Cardiac muscle cell (in vitro differentiated cells and primary cell): ENCODE measurements around the gene ITGA2B. TPM values are rescaled to one million over a fixed set of nuclear protein-coding genes. Genes with fewer than 3 reads are reported as not detected.
"Not testable (repeated sequence)": the region's sequence is repeated elsewhere in the genome, so short reads cannot be mapped to it uniquely, and the experiment has no call there.

ENCODE experiments used
- DNase-seq, 2 donors: peaks; one replicate each; pipeline versions ENCODE4 v3.0.0 to v3.0.0-alpha.2; 2010 to 2017; ENCODE audit warnings: low read depth in 1 of 2, low spot score in 1 of 2
- H3K27ac ChIP-seq: fragments of 200-600 bp; sonication (generic); 2 replicates; pipeline ENCODE4 v1.5.1; 2016
- H3K27me3 ChIP-seq: fragments of 200-600 bp; sonication (generic); 2 replicates; pipeline ENCODE4 v1.6.0; 2016; ENCODE audit warnings: control low read depth
- H3K36me3 ChIP-seq: fragments of 200-600 bp; sonication (generic); 2 replicates; pipeline ENCODE4 v1.5.1; 2016; ENCODE audit warnings: control low read depth
- H3K4me1 ChIP-seq: fragments of 200-600 bp; sonication (generic); 2 replicates; pipeline ENCODE4 v1.8.1; 2017; ENCODE audit warnings: low read depth, mild to moderate bottlenecking, mixed run types
- H3K4me3 ChIP-seq: fragments of 200-600 bp; sonication (generic); 2 replicates; pipeline ENCODE4 v1.5.1; 2016; ENCODE audit warnings: mild to moderate bottlenecking
- H3K9me3 ChIP-seq: fragments of 200-600 bp; sonication (generic); 2 replicates; pipeline ENCODE4 v1.5.1; 2017; ENCODE audit warnings: low read depth, mild to moderate bottlenecking, control low read depth
- CTCF ChIP-seq: IDR thresholded peaks from 2 replicates; pipeline ENCODE4 v1.5.1; 2012; ENCODE audit warnings: low read depth, mild to moderate bottlenecking, low read length
- polyA plus RNA-seq: library from polyadenylated mRNA; unstranded; fragments of >200 nt; fragmentation: Nextera tagmentation; extraction: Ambion mirVana; gene quantifications from 2 replicates; pipeline ENCODE4 v1.2.1, GENCODE V29; 2016
- total RNA-seq: library from RNA; depleted of rRNA; stranded (reverse); fragments of >200 nt; gene quantifications from 2 replicates; pipeline ENCODE4 v1.2.3, GENCODE V29; 2016

Gene ITGA2B
- total and polyA plus RNA-seq, 2 experiments from 2014 or later, result 0.56 to 11.0 TPM

- no peak for TF ChIP-seq CTCF
- H3K27ac ChIP-seq, result no peak overlapping the region
- peaks cover 2% of the 10 kb centered on the region for H3K27me3 ChIP-seq
- no peaks in the 10 kb centered on the region for H3K36me3 ChIP-seq
- H3K4me1 ChIP-seq, result no peaks in the 10 kb centered on the region
- DNase-seq, result no peak
- H3K4me3 ChIP-seq, result peak overlapping the region; percentile 71
- H3K9me3 ChIP-seq, result no peaks in the 10 kb centered on the region
Measured at GRCh38 chr17:44346064-44346844, 43.2 kb downstream of the ITGA2B start.

GRCh38 chr17:44345454-44346026, 43.9 kb downstream of the ITGA2B start:
- peak; percentile 33 for TF ChIP-seq CTCF
- peaks cover 2% of the 10 kb centered on the region for H3K27me3 ChIP-seq
- H3K4me1 ChIP-seq, result no peaks in the 10 kb centered on the region
- DNase-seq, result peak; percentile 55 to 70
- peak overlapping the region; percentile 71 for H3K4me3 ChIP-seq
- H3K9me3 ChIP-seq, result no peaks in the 10 kb centered on the region
- peak overlapping the region; percentile 53 for H3K27ac ChIP-seq
- H3K36me3 ChIP-seq, result no peaks in the 10 kb centered on the region

- Histone ChIP-seq H3K9me3 (no peaks in the 10 kb centered on the region), H3K4me1 (no peaks in the 10 kb centered on the region), H3K4me3 (peak within 1 kb of the TSS; percentile 71), H3K27me3 (peaks cover 2% of the 10 kb centered on the region), H3K27ac (peak within 1 kb of the TSS; percentile 53), H3K36me3 (no peaks in the 10 kb centered on the region)
- peak; percentile 98 to 100 for DNase-seq
- TF ChIP-seq CTCF, result no peak
Measured at GRCh38 chr17:44344939-44345453, 44.5 kb downstream of the ITGA2B start, which contains the start of gene GRN. Gene GRN (plus strand): TSS chr17:44345302. CDS start chr17:44349165, 3,863 bp downstream.

- H3K4me1 ChIP-seq, result no peaks in the 10 kb centered on the region
- no peak overlapping the region for H3K27ac ChIP-seq
- H3K27me3 ChIP-seq, result peaks cover 2% of the 10 kb centered on the region
- H3K36me3 ChIP-seq, result no peaks in the 10 kb centered on the region
- TF ChIP-seq CTCF, result no peak
- H3K4me3 ChIP-seq, result no peak overlapping the region
- H3K9me3 ChIP-seq, result no peaks in the 10 kb centered on the region
- no peak for DNase-seq
Measured at GRCh38 chr17:44343510-44344209, 45.8 kb downstream of the ITGA2B start.

- H3K4me1 ChIP-seq, H3K4me3 ChIP-seq, H3K27me3 ChIP-seq, H3K36me3 ChIP-seq, H3K27ac ChIP-seq, DNase-seq, H3K9me3 ChIP-seq: not testable (repeated sequence)
Measured at GRCh38 chr17:44340553-44340952, 48.9 kb downstream of the ITGA2B start.
